Measurements from ENCODE around the gene UMOD.

DNA sequence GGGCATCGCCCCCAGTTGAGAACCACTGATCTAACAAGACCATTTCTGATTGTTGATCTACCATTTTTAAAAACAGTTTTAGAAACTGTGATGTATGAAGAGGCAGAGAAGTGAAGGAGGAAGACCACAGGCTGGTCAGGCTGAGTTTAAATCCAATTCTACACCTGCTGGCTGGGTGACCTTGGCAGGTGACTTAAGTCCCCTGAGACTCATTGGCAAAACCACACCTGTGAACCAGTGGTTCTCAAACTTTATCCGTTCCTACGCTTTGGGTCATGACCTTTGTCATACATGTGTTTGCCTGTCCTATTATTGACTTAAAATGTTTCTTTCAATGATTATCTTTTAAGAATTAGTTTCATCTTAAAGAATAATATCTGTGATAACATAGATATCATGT is 27.5 kb downstream of the UMOD start:
- TF ChIP-seq CTCF (conservative IDR thresholded peaks at IDR 0.05; ENCODE audit: low read length) (no peak), EZH2phosphoT487 (IDR thresholded peaks at IDR 0.05; ENCODE audit: borderline replicate concordance, low read depth, low read length) (no peak)
